Activated CD8-positive, alpha-beta memory T cell treated with anti-CD3 and anti-CD28 coated beads, Interleukin-2, amount 10 ng/mL, durations not matched to agents 7 days and 5 days (primary cell): ENCODE results near the gene STS. TPM values are rescaled to one million over a fixed set of nuclear protein-coding genes. Genes with fewer than 3 reads are reported as not detected.
A peak's percentile ranks its signal among the peaks of the same experiment; 100 is the strongest.
"Not testable (repeated sequence)": the region's sequence is repeated elsewhere in the genome, so short reads cannot be mapped to it uniquely, and the experiment has no call there.

Experiments
- ATAC-seq: fragments of 150-1000 bp; cut with Tn5 transposase; one replicate; pipeline ENCODE4 v1.10.0; 2021; ENCODE audit warnings: moderate library complexity
- CTCF ChIA-PET: fragments of 350-600 bp; sonication (Branson Sonifier 250); formaldehyde crosslinking; loops from one replicate; lab custom pipeline; 2021; ENCODE audit warnings: antibody characterized with exemption; lab: Charles Lee
- DNase-seq: peaks from one replicate; pipeline ENCODE4 v3.0.0-alpha.2; 2020
- H3K27ac Mint-ChIP-seq: one replicate; pipeline ENCODE4 v1.8.0; 2021; ENCODE audit warnings: mild to moderate bottlenecking, mixed read lengths
- H3K27me3 Mint-ChIP-seq: one replicate; pipeline ENCODE4 v1.8.0; 2021; ENCODE audit warnings: mixed read lengths
- H3K36me3 Mint-ChIP-seq: one replicate; pipeline ENCODE4 v1.8.0; 2021; ENCODE audit warnings: mild to moderate bottlenecking, mixed read lengths
- H3K4me1 Mint-ChIP-seq: one replicate; pipeline ENCODE4 v1.8.0; 2021; ENCODE audit warnings: mixed read lengths
- H3K4me3 Mint-ChIP-seq: one replicate; pipeline ENCODE4 v1.8.0; 2021; ENCODE audit warnings: mild to moderate bottlenecking, moderate library complexity, mixed read lengths
- H3K9me3 Mint-ChIP-seq: one replicate; pipeline ENCODE4 v1.8.0; 2022; ENCODE audit warnings: low read depth, mixed read lengths
- microRNA-seq: library from miRNA; unstranded; fragments of <30 nt; microRNA quantifications from one replicate; pipeline ENCODE4 v1.2.0, GENCODE V29; 2022
- total RNA-seq, 2 experiments: library from RNA; stranded (reverse); gene quantifications; one replicate each; pipeline ENCODE4 v1.2.3, GENCODE V29; 2021

STS gene
- total RNA-seq, 2 experiments from 2014 or later, result 1.5 to 1.7 TPM

- Mint-ChIP-seq H3K27me3 (no peaks in the 10 kb centered on the region), H3K4me1 (no peaks in the 10 kb centered on the region), H3K9me3 (no peaks in the 10 kb centered on the region), H3K27ac (no peak overlapping the region), H3K36me3 (peaks cover 1% of the 10 kb centered on the region), H3K4me3 (no peak overlapping the region)
- CTCF ChIA-PET, result no interaction called here
- DNase-seq, result no peak
- no peak for ATAC-seq
These were observed 22.1 kb downstream of the STS start for GRCh38 chrX:7169627-7170026.

- H3K36me3 Mint-ChIP-seq, result peaks cover 1% of the 10 kb centered on the region
- no peak for ATAC-seq
- H3K27me3 Mint-ChIP-seq, result no peaks in the 10 kb centered on the region
- CTCF ChIA-PET, result interaction anchor here (1.0 to 1.3 kb wide), 3 partner anchors 11 to 103 kb away, joined by 3 read pairs; no protein-coding TSS in a partner anchor
- peak; percentile 53 for DNase-seq
- no peak overlapping the region for H3K27ac Mint-ChIP-seq
- H3K4me3 Mint-ChIP-seq, result no peak overlapping the region
- H3K9me3 Mint-ChIP-seq, result no peaks in the 10 kb centered on the region
- H3K4me1 Mint-ChIP-seq, result no peaks in the 10 kb centered on the region
These were observed 23.4 kb downstream of the STS start for GRCh38 chrX:7170898-7171297.

DNA sequence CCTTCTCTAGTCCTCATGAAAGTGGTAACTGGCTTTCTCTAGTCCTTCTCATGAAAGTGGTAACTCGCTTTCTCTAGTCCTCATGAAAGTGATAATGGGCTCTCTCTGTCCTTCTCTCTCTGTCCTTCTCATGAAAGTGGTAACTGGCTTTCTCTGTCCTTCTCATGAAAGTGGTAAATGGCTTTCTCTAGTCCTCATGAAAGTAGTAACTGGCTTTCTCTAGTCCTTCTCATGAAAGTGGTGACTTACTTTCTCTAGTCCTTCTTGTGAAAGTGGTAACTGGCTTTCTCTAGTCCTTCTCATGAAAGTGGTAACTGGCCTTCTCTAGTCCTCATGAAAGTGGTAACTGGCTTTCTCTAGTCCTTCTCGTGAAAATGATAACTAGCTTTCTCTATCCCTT lies 31.3 kb downstream of the STS start:
- CTCF ChIA-PET, H3K27me3 Mint-ChIP-seq, H3K4me1 Mint-ChIP-seq, H3K9me3 Mint-ChIP-seq, ATAC-seq, H3K4me3 Mint-ChIP-seq, H3K36me3 Mint-ChIP-seq, H3K27ac Mint-ChIP-seq, DNase-seq: not testable (repeated sequence)

DNA sequence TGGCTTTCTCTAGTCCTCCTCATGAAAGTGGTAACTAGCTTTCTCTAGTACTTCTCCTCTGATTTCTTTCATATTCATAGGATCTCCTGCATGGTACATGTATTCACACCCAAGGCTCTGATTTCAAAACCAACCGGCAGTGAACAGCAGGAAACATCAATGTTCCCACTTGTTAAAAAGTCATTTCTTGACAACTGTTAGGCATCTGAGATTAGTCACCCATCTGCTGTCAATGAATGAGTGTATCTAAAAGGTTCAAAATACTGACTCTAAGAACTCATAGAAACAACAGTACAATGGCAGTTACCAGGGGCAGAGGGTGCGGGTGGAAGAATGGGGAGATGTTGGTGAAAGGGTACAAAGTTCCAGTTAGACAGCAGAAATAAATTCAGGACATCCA lies 31.9 kb downstream of the STS start:
- no peaks in the 10 kb centered on the region for H3K9me3 Mint-ChIP-seq
- no peak for ATAC-seq
- H3K27me3 Mint-ChIP-seq, result no peaks in the 10 kb centered on the region
- DNase-seq, result no peak
- peaks cover 1% of the 10 kb centered on the region for H3K36me3 Mint-ChIP-seq
- no peak overlapping the region for H3K4me3 Mint-ChIP-seq
- H3K27ac Mint-ChIP-seq, result no peak overlapping the region
- H3K4me1 Mint-ChIP-seq, result peaks cover 5% of the 10 kb centered on the region
- CTCF ChIA-PET, result no interaction called here

GRCh38 chrX:7184816-7185215 lies 37.3 kb downstream of the STS start:
- no peaks in the 10 kb centered on the region for H3K4me1 Mint-ChIP-seq
- H3K27me3 Mint-ChIP-seq, result no peaks in the 10 kb centered on the region
- CTCF ChIA-PET, result no interaction called here
- ATAC-seq (no peak), DNase-seq (no peak)
- no peaks in the 10 kb centered on the region for H3K36me3 Mint-ChIP-seq
- no peak overlapping the region for H3K4me3 Mint-ChIP-seq
- no peaks in the 10 kb centered on the region for H3K9me3 Mint-ChIP-seq
- no peak overlapping the region for H3K27ac Mint-ChIP-seq

GRCh38 chrX:7188672-7189071 lies 41.2 kb downstream of the STS start:
- CTCF ChIA-PET, result no interaction called here
- H3K9me3 Mint-ChIP-seq, result no peaks in the 10 kb centered on the region
- no peak for ATAC-seq

DNA sequence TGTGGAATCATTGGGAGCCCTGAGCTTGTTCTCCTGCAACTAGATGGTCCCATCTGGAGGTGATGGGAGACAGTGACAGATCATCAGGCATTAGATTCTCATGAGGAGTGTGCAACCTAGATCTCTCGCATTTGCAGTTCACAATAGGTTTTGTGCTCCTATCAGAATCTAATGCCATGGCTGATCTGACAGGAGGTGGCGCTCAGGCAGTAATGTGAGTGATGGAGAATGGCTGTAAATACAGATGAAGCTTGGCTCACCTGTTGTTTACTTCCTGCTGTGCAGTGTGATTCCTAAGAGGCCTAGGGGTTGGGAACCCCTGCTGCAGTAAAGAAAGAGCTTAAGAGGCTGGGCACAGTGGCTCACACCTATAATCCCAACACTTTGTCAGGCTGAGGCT lies 42.6 kb downstream of the STS start:
- CTCF ChIA-PET, result interaction anchor here (0.8 kb wide), 1 partner anchor 19 kb away, joined by 3 read pairs; no protein-coding TSS in a partner anchor
- H3K36me3 Mint-ChIP-seq, result no peaks in the 10 kb centered on the region

More at GRCh38 chrX:7188672-7189071, 41.2 kb downstream of the STS start:
- no peaks in the 10 kb centered on the region for H3K27me3 Mint-ChIP-seq
- H3K4me3 Mint-ChIP-seq, result no peak overlapping the region
- H3K4me1 Mint-ChIP-seq, result no peaks in the 10 kb centered on the region
- H3K27ac Mint-ChIP-seq, result no peak overlapping the region
- H3K36me3 Mint-ChIP-seq, result no peaks in the 10 kb centered on the region
- DNase-seq, result no peak

DNA sequence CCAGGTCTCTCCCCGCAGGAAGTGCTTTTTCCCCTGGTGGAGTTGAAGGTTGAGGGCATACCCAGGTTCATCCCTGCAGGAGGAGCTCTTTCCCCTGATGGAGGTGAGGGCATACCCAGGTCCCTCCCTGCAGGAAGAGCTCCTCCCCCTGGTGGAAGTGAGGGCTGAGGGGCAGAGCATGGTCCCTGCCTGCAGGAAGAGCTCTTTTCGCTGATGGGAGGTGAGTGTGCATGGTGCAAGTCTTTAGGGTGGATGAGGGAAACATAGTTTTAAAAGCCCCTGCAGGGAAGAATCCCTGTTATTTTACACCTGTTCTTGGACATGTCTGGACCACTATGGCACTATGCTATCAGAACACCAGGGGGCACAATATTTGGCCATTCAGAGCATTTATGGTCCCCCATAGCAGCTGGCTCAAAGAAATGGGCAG lies 44.2 kb downstream of the STS start:
- CTCF ChIA-PET, result no interaction called here
- Mint-ChIP-seq H3K9me3 (no peaks in the 10 kb centered on the region), H3K27ac (no peak overlapping the region), H3K36me3 (no peaks in the 10 kb centered on the region), H3K4me1 (no peaks in the 10 kb centered on the region), H3K27me3 (no peaks in the 10 kb centered on the region), H3K4me3 (no peak overlapping the region)
- ATAC-seq (no peak), DNase-seq (no peak)

More for the DNA sequence above, 42.6 kb downstream of the STS start:
- Mint-ChIP-seq H3K27ac (no peak overlapping the region), H3K27me3 (no peaks in the 10 kb centered on the region), H3K4me1 (no peaks in the 10 kb centered on the region), H3K9me3 (no peaks in the 10 kb centered on the region), H3K4me3 (no peak overlapping the region)
- DNase-seq, result no peak
- ATAC-seq, result no peak

- ATAC-seq, result no peak
- CTCF ChIA-PET, result no interaction called here
These were observed 45.4 kb downstream of the STS start for GRCh38 chrX:7192871-7193270.

GRCh38 chrX:7194606-7195005 lies 47.1 kb downstream of the STS start:
- Mint-ChIP-seq H3K27me3 (no peaks in the 10 kb centered on the region), H3K4me3 (no peak overlapping the region), H3K27ac (no peak overlapping the region), H3K9me3 (no peaks in the 10 kb centered on the region), H3K36me3 (no peaks in the 10 kb centered on the region), H3K4me1 (no peaks in the 10 kb centered on the region)
- ATAC-seq, result no peak
- DNase-seq, result no peak
- CTCF ChIA-PET, result no interaction called here

More at GRCh38 chrX:7192871-7193270, 45.4 kb downstream of the STS start:
- no peaks in the 10 kb centered on the region for H3K9me3 Mint-ChIP-seq
- DNase-seq, result no peak
- no peaks in the 10 kb centered on the region for H3K4me1 Mint-ChIP-seq
- H3K27ac Mint-ChIP-seq, result no peak overlapping the region
- H3K27me3 Mint-ChIP-seq, result no peaks in the 10 kb centered on the region
- H3K4me3 Mint-ChIP-seq, result no peak overlapping the region
- H3K36me3 Mint-ChIP-seq, result no peaks in the 10 kb centered on the region

Small RNA genes lying within 50 kb of the gene (microRNA-seq; reads per million reads assigned to microRNA genes)
- gene MIR4767, result not detected

Other genes with a start within 250 kb of the STS start
- 10 to 100 TPM; 16.3 to 19.1 TPM for gene PUDP, start 441 bp downstream of the STS start, total RNA-seq